ENCODE measurements around the gene PLA2G15.

- TF ChIP-seq CTCF (IDR thresholded peaks at IDR 0.05), result no peak
- TF ChIP-seq ZFX (IDR thresholded peaks at IDR 0.05; ENCODE audit: borderline replicate concordance), result no peak
These were observed 65.2 kb downstream of the PLA2G15 start for GRCh38 chr16:68310437-68310773.
